Measurements from ENCODE around the gene SUN1.

The SUN1 gene

GRCh38 chr7:830069-830468, 2.2 kb upstream of the SUN1 start (continued):
- no peak for TF ChIP-seq ELK4 (IDR thresholded peaks at IDR 0.05; ENCODE audit: borderline replicate concordance, low read depth, low read length)

- CTCF ChIA-PET, result interaction anchor here (1.1 to 1.5 kb wide), 5 partner anchors 9 to 57 kb away, joined by 3 to 8 read pairs (median 3); no protein-coding TSS in a partner anchor
- no peak overlapping the region; the same call in none of the 2 replicates for H3K4me3 ChIP-seq (ENCODE audit: low read depth, low read length)
- peak overlapping the region; percentile 28 for H3K27ac ChIP-seq (ENCODE audit: extremely low read depth, low read depth, low read length)
- POLR2A ChIA-PET, result interaction anchor here (0.8 to 1.5 kb wide), 3 partner anchors 14 to 91 kb away, joined by 3 to 8 read pairs (median 4); no protein-coding TSS in a partner anchor
- peaks cover 0 to 6% of the 10 kb centered on the region in 2 experiments; a peak in 1 of 3 replicates for H3K36me3 ChIP-seq (ENCODE audit: control insufficient read depth in 2 of 2, insufficient read depth in 1 of 2, low read length in 2 of 2)
- no peaks in the 10 kb centered on the region for H3K9me3 ChIP-seq (ENCODE audit: control insufficient read depth, insufficient read depth, low read depth, low read length)
- peaks cover 13% of the 10 kb centered on the region for H3K4me1 ChIP-seq (ENCODE audit: control insufficient read depth, insufficient read depth, low read length)
- no peak for TF ChIP-seq ZSCAN30 (tag by site-specific recombination; IDR thresholded peaks at IDR 0.05)
- TF ChIP-seq ZSCAN16 (tag by site-specific recombination; IDR thresholded peaks at IDR 0.05), result no peak
- TF ChIP-seq ZSCAN23 (tag by site-specific recombination; IDR thresholded peaks at IDR 0.05), result no peak
- TF ChIP-seq ZNF548 (tag by site-specific recombination; IDR thresholded peaks at IDR 0.05), result no peak
- TF ChIP-seq ZNF513 (tag by site-specific recombination; IDR thresholded peaks at IDR 0.05), result no peak
- TF ChIP-seq ZNF792 (tag by site-specific recombination; IDR thresholded peaks at IDR 0.05), result no peak
- no peak for TF ChIP-seq ZEB2 (tag by site-specific recombination; IDR thresholded peaks at IDR 0.05)
- TF ChIP-seq ZNF639 (tag by site-specific recombination; IDR thresholded peaks at IDR 0.05), result no peak
- peak; percentile 80; the same call in 1 of the 2 replicates for TF ChIP-seq MEIS1 (CRISPR knock-in tag; IDR thresholded peaks at IDR 0.05; ENCODE audit: borderline replicate concordance)
- TF ChIP-seq ZNF398 (tag by site-specific recombination; IDR thresholded peaks at IDR 0.05), result no peak
- no peak for TF ChIP-seq ZNF169 (tag by site-specific recombination; IDR thresholded peaks at IDR 0.05)
- TF ChIP-seq REPIN1 (tag by site-specific recombination; IDR thresholded peaks at IDR 0.05; ENCODE audit: low read depth), result no peak
- no peak for TF ChIP-seq ZNF335 (tag by site-specific recombination; conservative IDR thresholded peaks at IDR 0.05)
- TF ChIP-seq ZNF660 (tag by site-specific recombination; IDR thresholded peaks at IDR 0.05), result peak; percentile 72; the same call in 1 of the 2 replicates
- TF ChIP-seq KLF17 (tag by site-specific recombination; IDR thresholded peaks at IDR 0.05), result 0 out of 2 replicates have a peak, but pooled peaks have one; percentile 23
- no peak for TF ChIP-seq ZNF645 (tag by site-specific recombination; IDR thresholded peaks at IDR 0.05)
- 0 out of 2 replicates have a peak, but pooled peaks have one; percentile 9 for TF ChIP-seq ZNF184 (tag by site-specific recombination; IDR thresholded peaks at IDR 0.05)
- TF ChIP-seq ZNF561 (tag by site-specific recombination; IDR thresholded peaks at IDR 0.05; ENCODE audit: borderline replicate concordance), result no peak
- no peak for TF ChIP-seq ZBTB6 (tag by site-specific recombination; IDR thresholded peaks at IDR 0.05)
- no peak for TF ChIP-seq ZNF785 (tag by site-specific recombination; IDR thresholded peaks at IDR 0.05)
- TF ChIP-seq ZBTB8A (tag by site-specific recombination; IDR thresholded peaks at IDR 0.05), result no peak
- TF ChIP-seq ZNF366 (tag by site-specific recombination; conservative IDR thresholded peaks at IDR 0.05), result peak; percentile 62; the same call in 1 of the 2 replicates
- no peak for TF ChIP-seq PRDM4 (tag by site-specific recombination; IDR thresholded peaks at IDR 0.05)
Observed at GRCh38 chr7:831596-832166, 595 bp upstream of the SUN1 start.

Measured in HEK293 (cell line).